Central memory CD8-positive, alpha-beta T cell (primary cell): ENCODE data around the gene ZBTB16.

Experiments
- ATAC-seq: fragments of 150-1000 bp; cut with Tn5 transposase; replicated peaks from 2 replicates; pipeline ENCODE4 v1.10.0; 2022; ENCODE audit warnings: mild to moderate bottlenecking, moderate FRiP score, moderate number of reproducible peaks; ENCODE audit not compliant: poor library complexity, severe bottlenecking; ENCODE audit errors: extremely low read depth
- DNase-seq, 2 donors: peaks; one replicate each; pipeline ENCODE4 v3.0.0; 2021; ENCODE audit warnings: low spot score in 2 of 2
- H3K27ac Mint-ChIP-seq: one replicate; pipeline ENCODE4 v1.8.0; 2022; ENCODE audit warnings: low read depth, mild to moderate bottlenecking, moderate library complexity, mixed read lengths
- H3K27me3 Mint-ChIP-seq: one replicate; pipeline ENCODE4 v1.8.0; 2022; ENCODE audit warnings: mixed read lengths
- H3K36me3 Mint-ChIP-seq: one replicate; pipeline ENCODE4 v1.8.0; 2022; ENCODE audit warnings: mild to moderate bottlenecking, moderate library complexity, mixed read lengths; ENCODE audit not compliant: insufficient read depth
- H3K4me1 Mint-ChIP-seq: one replicate; pipeline ENCODE4 v1.8.0; 2022; ENCODE audit warnings: mixed read lengths
- H3K4me3 Mint-ChIP-seq: one replicate; pipeline ENCODE4 v1.8.0; 2022; ENCODE audit warnings: mild to moderate bottlenecking, moderate library complexity, mixed read lengths
- H3K9me3 Mint-ChIP-seq: one replicate; pipeline ENCODE4 v1.8.0; 2022; ENCODE audit warnings: mixed read lengths

The ZBTB16 gene

GRCh38 chr11:114247070-114247789 lies 187.7 kb downstream of the ZBTB16 start:
- Mint-ChIP-seq H3K4me1 (no peaks in the 10 kb centered on the region), H3K36me3 (no peaks in the 10 kb centered on the region), H3K27me3 (peaks cover 7% of the 10 kb centered on the region), H3K4me3 (no peak overlapping the region), H3K27ac (no peak overlapping the region), H3K9me3 (no peaks in the 10 kb centered on the region)
- ATAC-seq (no peak), DNase-seq (no peak)

- Mint-ChIP-seq H3K4me3 (no peak overlapping the region), H3K27ac (no peak overlapping the region), H3K4me1 (no peaks in the 10 kb centered on the region), H3K27me3 (no peaks in the 10 kb centered on the region), H3K9me3 (no peaks in the 10 kb centered on the region), H3K36me3 (no peaks in the 10 kb centered on the region)
- ATAC-seq (no peak), DNase-seq (no peak)
Observed at GRCh38 chr11:114250180-114250579, 190.7 kb downstream of the ZBTB16 start.

DNA sequence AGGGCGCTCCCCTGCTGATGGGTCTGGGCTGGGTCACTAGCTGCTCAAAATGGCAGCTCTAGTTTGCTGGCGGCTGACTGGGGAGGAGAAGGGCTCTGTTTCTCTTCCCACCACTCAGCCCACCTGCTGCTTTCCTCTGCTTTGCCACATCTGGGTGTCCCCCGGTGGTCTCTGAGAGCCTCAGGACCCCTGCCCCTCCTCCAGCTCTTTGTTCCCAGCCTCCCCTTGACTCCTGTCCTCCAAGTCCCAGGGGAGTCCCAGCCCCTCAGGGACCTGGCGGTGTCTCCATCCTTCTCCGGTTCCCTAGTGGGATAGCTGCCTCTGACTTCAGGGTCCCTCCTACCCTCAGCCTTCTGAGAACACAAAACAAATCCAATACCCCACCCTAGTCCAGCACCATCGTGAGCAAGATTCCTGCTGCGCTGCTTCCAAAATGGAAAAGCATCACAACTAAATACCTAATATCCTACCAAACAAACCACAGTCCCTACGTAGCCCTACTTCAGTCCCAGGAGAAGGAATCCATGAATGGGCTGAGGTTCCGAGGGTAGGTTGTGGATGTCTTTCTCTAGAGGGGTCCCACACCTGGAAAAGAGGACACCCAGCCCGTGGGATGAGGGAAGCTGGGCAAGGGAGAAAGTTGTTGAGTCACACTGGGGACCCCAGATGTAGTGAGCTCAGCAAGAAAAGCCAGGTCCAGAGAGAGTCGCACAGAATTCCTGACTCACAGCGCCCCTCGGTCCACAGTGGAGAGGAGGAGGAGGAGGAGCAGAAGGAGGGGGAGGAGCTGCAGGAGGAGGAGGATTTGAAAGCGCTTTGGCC lies 191.7 kb downstream of the ZBTB16 start:
- Mint-ChIP-seq H3K4me1 (no peaks in the 10 kb centered on the region), H3K36me3 (no peaks in the 10 kb centered on the region), H3K27ac (no peak overlapping the region), H3K9me3 (no peaks in the 10 kb centered on the region), H3K27me3 (no peaks in the 10 kb centered on the region), H3K4me3 (no peak overlapping the region)
- ATAC-seq (no peak), DNase-seq (no peak)

GRCh38 chr11:114251815-114252337 lies 192.4 kb downstream of the ZBTB16 start:
- H3K36me3 Mint-ChIP-seq = no peaks in the 10 kb centered on the region
- H3K27me3 Mint-ChIP-seq = no peaks in the 10 kb centered on the region
- H3K4me1 Mint-ChIP-seq = no peaks in the 10 kb centered on the region
- no peak overlapping the region for H3K27ac Mint-ChIP-seq
- ATAC-seq (no peak), DNase-seq (no peak)
- no peaks in the 10 kb centered on the region for H3K9me3 Mint-ChIP-seq
- no peak overlapping the region for H3K4me3 Mint-ChIP-seq

- H3K27ac Mint-ChIP-seq = no peak overlapping the region
- no peaks in the 10 kb centered on the region for H3K9me3 Mint-ChIP-seq
- H3K4me3 Mint-ChIP-seq = no peak overlapping the region
- no peak for DNase-seq
- no peaks in the 10 kb centered on the region for H3K4me1 Mint-ChIP-seq
- H3K36me3 Mint-ChIP-seq = no peaks in the 10 kb centered on the region
- ATAC-seq = no peak
- H3K27me3 Mint-ChIP-seq = no peaks in the 10 kb centered on the region
Observed at GRCh38 chr11:114252767-114253166, 193.3 kb downstream of the ZBTB16 start.

- no peak overlapping the region for H3K4me3 Mint-ChIP-seq
- ATAC-seq = no peak
- H3K27me3 Mint-ChIP-seq = no peaks in the 10 kb centered on the region
- DNase-seq = no peak
- H3K9me3 Mint-ChIP-seq = no peaks in the 10 kb centered on the region
- no peak overlapping the region for H3K27ac Mint-ChIP-seq
- peaks cover 3% of the 10 kb centered on the region for H3K4me1 Mint-ChIP-seq
- H3K36me3 Mint-ChIP-seq = no peaks in the 10 kb centered on the region
Observed at GRCh38 chr11:114253771-114254170, 194.3 kb downstream of the ZBTB16 start.

GRCh38 chr11:114254571-114255146 lies 195.1 kb downstream of the ZBTB16 start:
- no peaks in the 10 kb centered on the region for H3K9me3 Mint-ChIP-seq
- H3K4me3 Mint-ChIP-seq = no peak overlapping the region
- H3K4me1 Mint-ChIP-seq = peaks cover 5% of the 10 kb centered on the region
- no peak overlapping the region for H3K27ac Mint-ChIP-seq
- H3K27me3 Mint-ChIP-seq = no peaks in the 10 kb centered on the region
- DNase-seq (no peak), ATAC-seq (no peak)
- H3K36me3 Mint-ChIP-seq = no peaks in the 10 kb centered on the region

GRCh38 chr11:114255289-114255688 lies 195.8 kb downstream of the ZBTB16 start:
- DNase-seq (no peak), ATAC-seq (no peak)
- no peak overlapping the region for H3K4me3 Mint-ChIP-seq
- peaks cover 5% of the 10 kb centered on the region for H3K4me1 Mint-ChIP-seq
- H3K27ac Mint-ChIP-seq = no peak overlapping the region
- H3K36me3 Mint-ChIP-seq = no peaks in the 10 kb centered on the region
- no peaks in the 10 kb centered on the region for H3K9me3 Mint-ChIP-seq
- no peaks in the 10 kb centered on the region for H3K27me3 Mint-ChIP-seq

DNA sequence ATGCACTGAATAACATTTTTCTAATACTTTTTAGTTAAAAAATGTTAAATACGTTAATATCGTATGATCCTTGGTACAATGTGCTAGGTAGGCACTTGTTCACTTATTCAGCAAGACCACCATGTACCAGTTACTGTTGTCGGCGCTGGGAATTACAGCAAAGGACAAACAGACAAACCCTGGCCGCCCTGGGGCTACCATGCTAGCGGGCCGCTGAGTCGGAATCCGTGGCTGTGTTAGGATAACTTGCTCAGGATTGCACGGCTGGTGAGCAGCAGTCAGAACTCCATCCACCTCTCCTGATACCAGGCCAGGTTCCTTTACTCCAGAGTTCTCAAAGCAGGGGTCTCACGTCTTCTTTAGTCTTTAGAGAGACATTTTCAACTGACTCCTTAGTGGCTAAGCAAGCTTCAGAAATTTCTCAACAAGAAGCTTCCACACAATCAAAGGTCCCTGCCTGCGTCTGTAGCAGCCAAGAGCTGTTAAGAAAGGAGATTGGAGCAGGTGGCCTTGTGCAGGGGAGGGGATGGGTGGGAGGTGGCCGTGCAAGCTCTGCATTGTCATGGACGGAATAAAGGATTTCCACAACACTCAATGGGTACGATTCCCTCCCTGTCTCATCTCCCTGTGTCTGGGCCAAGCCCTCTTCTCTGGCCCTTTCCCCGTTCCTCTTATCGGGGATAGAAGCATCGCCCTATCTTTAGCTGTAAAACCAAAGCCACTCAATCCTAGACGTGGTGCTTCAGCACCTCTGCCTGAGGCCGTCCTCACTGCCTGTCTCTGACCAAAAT lies 196.9 kb downstream of the ZBTB16 start:
- Mint-ChIP-seq H3K27ac (no peak overlapping the region), H3K9me3 (no peaks in the 10 kb centered on the region), H3K36me3 (no peaks in the 10 kb centered on the region), H3K4me3 (no peak overlapping the region), H3K4me1 (peaks cover 5% of the 10 kb centered on the region), H3K27me3 (no peaks in the 10 kb centered on the region)
- DNase-seq = no peak
- ATAC-seq = no peak

DNA sequence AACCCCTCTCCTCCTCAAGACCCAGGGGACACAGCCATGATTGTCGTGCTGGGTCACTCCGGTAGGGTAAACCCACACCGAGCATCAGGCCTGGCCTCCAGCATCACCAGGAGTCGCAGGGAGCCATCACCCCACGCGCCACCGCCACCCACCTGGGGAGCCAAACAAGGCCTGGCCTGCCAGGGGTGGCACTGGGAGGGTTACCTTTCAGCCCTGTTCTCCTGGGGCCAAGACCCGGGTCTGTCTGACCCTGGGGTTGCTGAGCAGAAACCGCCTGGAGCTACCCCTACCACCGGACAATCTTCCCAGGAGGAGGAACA lies 197.4 kb downstream of the ZBTB16 start:
- H3K4me3 Mint-ChIP-seq = no peak overlapping the region
- DNase-seq (no peak), ATAC-seq (no peak)
- no peaks in the 10 kb centered on the region for H3K9me3 Mint-ChIP-seq
- H3K4me1 Mint-ChIP-seq = peaks cover 5% of the 10 kb centered on the region
- no peaks in the 10 kb centered on the region for H3K27me3 Mint-ChIP-seq
- H3K27ac Mint-ChIP-seq = no peak overlapping the region
- no peaks in the 10 kb centered on the region for H3K36me3 Mint-ChIP-seq

- H3K4me3 Mint-ChIP-seq = no peak overlapping the region
- no peak for ATAC-seq
- H3K4me1 Mint-ChIP-seq = peaks cover 5% of the 10 kb centered on the region
- no peak overlapping the region for H3K27ac Mint-ChIP-seq
- DNase-seq = no peak
- H3K27me3 Mint-ChIP-seq = no peaks in the 10 kb centered on the region
- H3K9me3 Mint-ChIP-seq = no peaks in the 10 kb centered on the region
- H3K36me3 Mint-ChIP-seq = no peaks in the 10 kb centered on the region
Observed at GRCh38 chr11:114257621-114258558, 198.4 kb downstream of the ZBTB16 start.
